GM12878 (cell line): ENCODE data around the gene ADD1. TPM values are rescaled to one million over a fixed set of nuclear protein-coding genes. Genes with fewer than 3 reads are reported as not detected.

Experiments used
- ATAC-seq: fragments of 200-7000 bp; cut with Tn5 transposase; 3 replicates; pipeline ENCODE4 v1.9.1; 2020; ENCODE audit warnings: mild to moderate bottlenecking, moderate library complexity
- BruUV-seq: library from RNA; stranded (reverse); fragments of 400-500 nt; replicated peaks from 2 replicates; lab custom pipeline; 2021; lab: Mats Ljungman, UMichigan
- CTCF ChIA-PET: fragments of 300-600 bp; sonication (Branson Sonifier 250); formaldehyde crosslinking; extraction: SDS; loops from one replicate; lab custom pipeline; 2021; ENCODE audit warnings: inconsistent platforms; lab: Yijun Ruan, JAX
- POLR2A ChIA-PET: fragments of 350-600 bp; formaldehyde crosslinking; extraction: SDS; loops from one replicate; lab custom pipeline; 2021; ENCODE audit warnings: inconsistent platforms; lab: Charles Lee
- RAD21 ChIA-PET: fragments of 300-600 bp; sonication (Branson Sonifier 250); formaldehyde crosslinking; loops from one replicate; lab custom pipeline; 2023; ENCODE audit warnings: antibody characterized with exemption; ENCODE audit not compliant: unreplicated experiment; lab: Charles Lee
- SMC1A ChIA-PET: fragments of 300-600 bp; sonication (Branson Sonifier 250); formaldehyde crosslinking; loops from one replicate; lab custom pipeline; 2023; ENCODE audit not compliant: unreplicated experiment, uncharacterized antibody; lab: Charles Lee
- DNase-seq: peaks from one replicate; pipeline ENCODE4 v3.0.0-alpha.2; 2011; ENCODE audit warnings: low read depth, low spot score
- FAIRE-seq: peaks from 3 replicates; lab custom pipeline; 2011; peaks lifted over from hg19 to GRCh38; lab: Jason Lieb, UNC
- H2AFZ ChIP-seq: 2 replicates; pipeline ENCODE4 v1.6.0; 2011; ENCODE audit warnings: low read depth, low read length, control low read depth; ENCODE audit not compliant: control insufficient read depth
- H3K27ac ChIP-seq: 2 replicates; pipeline ENCODE4 v1.5.1; 2011; ENCODE audit warnings: control low read depth; ENCODE audit not compliant: control insufficient read depth, insufficient read depth
- H3K27me3 ChIP-seq, 2 experiments: replicated peaks in 1 of 2; 2 replicates each; pipeline versions ENCODE4 v1.6.0 to v1.6.1; 2011; ENCODE audit warnings: low read length in 1 of 2; ENCODE audit not compliant: control insufficient read depth in 2 of 2, insufficient read depth in 2 of 2
- H3K36me3 ChIP-seq, 2 experiments: 2 replicates each; pipeline ENCODE4 v1.5.1; 2011; ENCODE audit warnings: low read length in 1 of 2; ENCODE audit not compliant: control insufficient read depth in 2 of 2, insufficient read depth in 2 of 2
- H3K4me1 ChIP-seq: 2 replicates; pipeline ENCODE4 v1.6.1; 2011; ENCODE audit warnings: mild to moderate bottlenecking, low read length, moderate library complexity, mixed read lengths; ENCODE audit not compliant: control insufficient read depth, insufficient read depth
- H3K4me2 ChIP-seq: 2 replicates; pipeline ENCODE4 v1.6.0; 2011; ENCODE audit warnings: control low read depth; ENCODE audit not compliant: control insufficient read depth, insufficient read depth
- H3K4me3 ChIP-seq: fragments of 200-600 bp; sonication (generic); 2 replicates; pipeline ENCODE4 v1.5.1; 2016
- H3K79me2 ChIP-seq: 2 replicates; pipeline ENCODE4 v1.6.0; 2011; ENCODE audit warnings: low read length; ENCODE audit not compliant: control insufficient read depth, insufficient read depth
- H3K9ac ChIP-seq: 2 replicates; pipeline ENCODE4 v1.8.0; 2011; ENCODE audit warnings: low read length, control low read depth, mixed read lengths; ENCODE audit not compliant: control insufficient read depth, insufficient read depth
- H3K9me3 ChIP-seq: replicated peaks from 3 replicates; pipeline ENCODE4 v1.5.1; 2011; ENCODE audit warnings: mild to moderate bottlenecking, low read length; ENCODE audit not compliant: control insufficient read depth, insufficient read depth
- H4K20me1 ChIP-seq: 2 replicates; pipeline ENCODE4 v1.6.0; 2011; ENCODE audit not compliant: control insufficient read depth, insufficient read depth
- BCL11A ChIP-seq: IDR thresholded peaks from 2 replicates; pipeline ENCODE4 v1.6.1; 2011; ENCODE audit warnings: low read depth, low read length
- CHD2 ChIP-seq: IDR thresholded peaks from 2 replicates; pipeline ENCODE4 v1.6.1; 2011; ENCODE audit warnings: low read depth, low read length, improper control_type of control experiment, borderline replicate concordance
- E2F4 ChIP-seq: IDR thresholded peaks from 2 replicates; pipeline ENCODE4 v1.6.1; 2012; ENCODE audit warnings: low read depth, low read length, improper control_type of control experiment
- EED ChIP-seq: sonication (generic); IDR thresholded peaks from 2 replicates; pipeline ENCODE4 v1.6.1; 2016; ENCODE audit warnings: antibody characterized with exemption, low read depth
- ETV6 ChIP-seq, 2 experiments: fragments of 450-650 bp in 1 of 2; IDR thresholded peaks in 1 of 2; conservative IDR thresholded peaks in 1 of 2; 2 replicates each; pipeline ENCODE4 v1.6.1; 2014; ENCODE audit warnings: antibody characterized with exemption in 1 of 2, borderline replicate concordance in 1 of 2, low read depth in 1 of 2, mild to moderate bottlenecking in 1 of 2, moderate library complexity in 1 of 2
- GABPA ChIP-seq: IDR thresholded peaks from 2 replicates; pipeline ENCODE4 v1.6.1; 2014; ENCODE audit warnings: antibody characterized with exemption, low read depth, mild to moderate bottlenecking, inconsistent platforms
- HDAC6 ChIP-seq: fragments of 200-600 bp; sonication (generic); IDR thresholded peaks from one replicate; pipeline ENCODE4 v1.8.0; 2017; ENCODE audit warnings: antibody characterized with exemption; ENCODE audit not compliant: unreplicated experiment
- IRF4 ChIP-seq: IDR thresholded peaks from 2 replicates; pipeline ENCODE4 v1.6.1; 2011; ENCODE audit warnings: low read depth, low read length
- JUNB ChIP-seq: IDR thresholded peaks from 2 replicates; pipeline ENCODE4 v1.6.1; 2016; ENCODE audit warnings: antibody characterized with exemption, mild to moderate bottlenecking
- JUND ChIP-seq: IDR thresholded peaks from 2 replicates; pipeline ENCODE4 v1.6.1; 2012; ENCODE audit warnings: low read depth, mild to moderate bottlenecking, low read length, improper control_type of control experiment, moderate library complexity
- NBN ChIP-seq: fragments of 450-650 bp; IDR thresholded peaks from 2 replicates; pipeline ENCODE4 v1.6.1; 2016
- NFIC ChIP-seq: IDR thresholded peaks from 2 replicates; pipeline ENCODE4 v1.6.1; 2012; ENCODE audit warnings: low read depth, mild to moderate bottlenecking, inconsistent platforms, low read length, moderate library complexity
- NFYB ChIP-seq: IDR thresholded peaks from 2 replicates; pipeline ENCODE4 v1.6.1; 2011; ENCODE audit warnings: low read depth, mild to moderate bottlenecking, low read length, improper control_type of control experiment, moderate library complexity; ENCODE audit not compliant: insufficient read depth
- POLR2AphosphoS5 ChIP-seq: IDR thresholded peaks from 2 replicates; pipeline ENCODE4 v1.6.1; 2011; ENCODE audit warnings: mild to moderate bottlenecking, low read length, inconsistent platforms
- RB1 ChIP-seq: fragments of 450-650 bp; formaldehyde crosslinking; IDR thresholded peaks from 2 replicates; pipeline ENCODE4 v1.6.1; 2017; ENCODE audit warnings: mild to moderate bottlenecking, borderline replicate concordance
- SIN3A ChIP-seq: IDR thresholded peaks from 2 replicates; pipeline ENCODE4 v1.6.1; 2012; ENCODE audit warnings: low read depth, low read length, improper control_type of control experiment
- SMAD5 ChIP-seq: IDR thresholded peaks from 2 replicates; pipeline ENCODE4 v1.6.1; 2016; ENCODE audit warnings: antibody characterized with exemption, low read depth
- SMC3 ChIP-seq: IDR thresholded peaks from 2 replicates; pipeline ENCODE4 v1.6.1; 2011; ENCODE audit warnings: low read length, improper control_type of control experiment, borderline replicate concordance
- SPI1 ChIP-seq: IDR thresholded peaks from 2 replicates; pipeline ENCODE4 v1.6.1; 2011; ENCODE audit warnings: low read depth, mild to moderate bottlenecking, low read length, moderate library complexity, borderline replicate concordance; ENCODE audit not compliant: insufficient read depth
- TAF1 ChIP-seq: IDR thresholded peaks from 2 replicates; pipeline ENCODE4 v1.6.1; 2011; ENCODE audit warnings: mild to moderate bottlenecking, low read depth, low read length, borderline replicate concordance
- TBL1XR1 ChIP-seq: IDR thresholded peaks from 2 replicates; pipeline ENCODE4 v1.6.1; 2012; ENCODE audit warnings: low read depth, low read length, improper control_type of control experiment
- TCF12 ChIP-seq: IDR thresholded peaks from 2 replicates; pipeline ENCODE4 v1.6.1; 2011; ENCODE audit warnings: low read depth, mild to moderate bottlenecking, low read length
- TCF3 ChIP-seq: IDR thresholded peaks from 2 replicates; pipeline ENCODE4 v1.6.1; 2012; ENCODE audit warnings: low read depth, mild to moderate bottlenecking, low read length, borderline replicate concordance; ENCODE audit not compliant: insufficient read depth
- ZNF622 ChIP-seq: fragments of 450-650 bp; IDR thresholded peaks from 2 replicates; pipeline ENCODE4 v1.6.1; 2017; ENCODE audit warnings: mild to moderate bottlenecking, inconsistent platforms
- WGBS: methylation state at CpG from one replicate; pipeline ENCODE4 v1.1.6; 2016; ENCODE audit warnings: low lambda C conversion rate; ENCODE audit not compliant: insufficient replicate concordance, insufficient coverage; ENCODE audit errors: missing lambda C conversion rate; 5-methylcytosine and 5-hydroxymethylcytosine counted together
- in situ Hi-C: fragments of 300-500 bp; cut with MboI; formaldehyde crosslinking; loops from 9 replicates; pipeline ENCODE4 v1.14.3; 2018; ENCODE audit warnings: mixed read lengths
- intact Hi-C: fragments of 100-400 bp; cut with micrococcal nuclease; formaldehyde crosslinking; loops from one replicate; pipeline ENCODE4 v1.14.2; 2022; ENCODE audit not compliant: unreplicated experiment
- polyA plus RNA-seq, 11 experiments: library from polyadenylated mRNA; depleted of rRNA in 4 of 11; unstranded in 6 of 11; stranded (reverse) in 5 of 11; fragments of >200 nt; fragmentation: Nextera tagmentation in 4 of 11; fragmentation: Illumina TruSeq in 1 of 11; extraction: Ambion mirVana in 4 of 11; extraction: Trizol in 1 of 11; gene quantifications; 1 replicate in 1 of 11; 2 replicates in 10 of 11; pipeline versions ENCODE4 v1.2.1 to v1.2.3, GENCODE V29; 2011 to 2016; ENCODE audit warnings: inconsistent platforms in 2 of 11, missing spikeins in 2 of 11, low read depth in 1 of 11
- total RNA-seq, 4 experiments: library from RNA; depleted of rRNA in 3 of 4; stranded (reverse); fragments of >200 nt in 3 of 4; fragmentation: Illumina TruSeq in 1 of 4; extraction: Trizol in 1 of 4; gene quantifications; 2 replicates each; pipeline versions ENCODE4 v1.2.1 to v1.2.3, GENCODE V29; 2013 to 2021

Gene ADD1
- total and polyA plus RNA-seq, 10 of the 15 experiments (the other 5 are each of a cell fraction or from before 2014, with no cell fraction given): 21.6 to 182 (median 105) TPM

DNA sequence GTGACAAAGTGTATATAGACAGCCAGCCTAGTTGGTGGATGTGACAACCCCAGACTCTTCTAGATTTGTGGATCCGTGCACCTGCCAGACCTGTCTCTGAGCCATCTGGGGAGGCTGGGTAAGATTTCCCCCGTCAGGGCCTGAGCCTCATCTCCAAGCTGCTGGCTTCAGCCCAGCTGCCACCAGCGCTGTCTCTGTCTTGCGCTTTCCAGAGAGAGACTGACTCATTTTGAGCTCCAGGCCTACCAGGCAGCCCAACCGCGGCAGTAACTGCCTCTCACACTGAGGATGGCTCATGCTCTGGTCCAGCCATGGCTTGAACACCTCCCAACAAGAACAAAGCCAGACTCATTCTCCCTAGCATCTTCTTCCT is 93.1 kb downstream of the ADD1 start:
- 2% methylated on average over 6 of the region's 6 CpGs for WGBS
- POLR2A ChIA-PET: interaction anchor here (0.5 to 3.3 kb wide), 11 partner anchors 13 to 356 kb away, joined by 3 to 22 read pairs (median 5); partner anchors contain the start of genes GRK4, HTT and NOP14
- TF ChIP-seq E2F4: no peak
- TF ChIP-seq ETV6 (conservative IDR thresholded peaks at IDR 0.05 in 1 of 2, IDR thresholded peaks at IDR 0.05 in 1 of 2; ENCODE audit: borderline replicate concordance in 1 of 2, low read depth in 1 of 2): no peak; a peak in 1 of 4 replicates
- TF ChIP-seq NBN: no peak
- TF ChIP-seq JUNB: peak; percentile 43; the same call in 1 of the 2 replicates
- TF ChIP-seq NFYB: no peak
- no peak for TF ChIP-seq NFIC
- TF ChIP-seq POLR2AphosphoS5: no peak
- TF ChIP-seq JUND: 0 out of 2 replicates have a peak, but pooled peaks have one; percentile 8
- TF ChIP-seq TCF3: peak; percentile 80; the same call in 1 of the 2 replicates
- TF ChIP-seq SMAD5: no peak
- no peak for TF ChIP-seq SMC3
- TF ChIP-seq TCF12: peak; percentile 94
- no peak for TF ChIP-seq RB1
- no peak for TF ChIP-seq EED
- no peak for TF ChIP-seq GABPA
- TF ChIP-seq ZNF622: no peak
- TF ChIP-seq CHD2: no peak
- TF ChIP-seq BCL11A: 0 out of 2 replicates have a peak, but pooled peaks have one; percentile 9
- TF ChIP-seq SIN3A: no peak
- TF ChIP-seq TBL1XR1: no peak
- TF ChIP-seq SPI1: no peak
- TF ChIP-seq IRF4: 0 out of 2 replicates have a peak, but pooled peaks have one; percentile 54
- TF ChIP-seq TAF1: peak; percentile 48; the same call in 1 of the 2 replicates
- TF ChIP-seq HDAC6: no peak
- intact Hi-C loops: loop anchor here (1.0 to 2.0 kb wide), 3 partner anchors 18 to 190 kb away; partner anchors contain the start of genes GRK4 and NOP14
- Histone ChIP-seq H3K9me3 (no peaks in the 10 kb centered on the region; the same call in 2 of the 3 replicates), H2AFZ (no peak overlapping the region), H3K9ac (peak overlapping the region; percentile 89), H3K27me3 (no peaks in the 10 kb centered on the region), H3K4me3 (peak overlapping the region; percentile 97), H4K20me1 (no peaks in the 10 kb centered on the region), H3K27ac (peak overlapping the region; percentile 74), H3K36me3 (peaks cover 28 to 29% of the 10 kb centered on the region in 2 experiments), H3K79me2 (peaks cover 42% of the 10 kb centered on the region), H3K4me1 (peaks cover 36% of the 10 kb centered on the region), H3K4me2 (peak overlapping the region; percentile 63)
- peak; percentile 53 for DNase-seq
- peak; percentile 95 for FAIRE-seq
- SMC1A ChIA-PET: interaction anchor here (0.7 to 5.4 kb wide), 9 partner anchors 8 to 173 kb away, joined by 3 to 65 read pairs (median 5); partner anchors contain the start of genes GRK4 and NOP14
- BruUV-seq: no TSS peak
- CTCF ChIA-PET: interaction anchor here (0.7 to 5.2 kb wide), 15 partner anchors 10 to 338 kb away, joined by 3 to 62 read pairs (median 5); partner anchors contain the start of genes GRK4 and NOP14
- RAD21 ChIA-PET: interaction anchor here (1.2 to 3.7 kb wide), 10 partner anchors 17 to 240 kb away, joined by 3 to 52 read pairs (median 7); partner anchors contain the start of genes GRK4 and NOP14
- ATAC-seq: peak; percentile 50
- in situ Hi-C loops: loop anchor here (25.0 kb wide), 1 partner anchor 174 kb away; the partner anchor contains the start of gene TNIP2
